Activated T-cell treated with anti-CD3 and anti-CD28 coated beads, Interleukin-2, amount 50 U/mL, for 24 hours (primary cell): ENCODE results near the gene PTPN1.

Experiments used
- DNase-seq: peaks from one replicate; pipeline ENCODE4 v3.0.0-alpha.2; 2020
- H3K27ac Mint-ChIP-seq: 2 replicates; pipeline ENCODE4 v1.8.0; 2020; ENCODE audit warnings: mild to moderate bottlenecking, mixed read lengths
- H3K27me3 Mint-ChIP-seq: 2 replicates; pipeline ENCODE4 v1.8.0; 2020; ENCODE audit warnings: mixed read lengths
- H3K36me3 Mint-ChIP-seq: 2 replicates; pipeline ENCODE4 v1.8.0; 2020; ENCODE audit warnings: low read depth, mixed read lengths
- H3K4me1 Mint-ChIP-seq: 2 replicates; pipeline ENCODE4 v1.8.0; 2020; ENCODE audit warnings: low read depth, mixed read lengths
- H3K4me3 Mint-ChIP-seq: 2 replicates; pipeline ENCODE4 v1.8.0; 2020; ENCODE audit warnings: mild to moderate bottlenecking, moderate library complexity, mixed read lengths
- H3K9me3 Mint-ChIP-seq: 2 replicates; pipeline ENCODE4 v1.8.0; 2020; ENCODE audit warnings: mixed read lengths

Gene PTPN1

GRCh38 chr20:50541606-50542041, 31.4 kb downstream of the PTPN1 start:
- H3K27me3 Mint-ChIP-seq: no peaks in the 10 kb centered on the region
- DNase-seq: no peak
- peak overlapping the region; percentile 61 for H3K27ac Mint-ChIP-seq
- no peak overlapping the region for H3K4me3 Mint-ChIP-seq
- no peaks in the 10 kb centered on the region for H3K9me3 Mint-ChIP-seq
- H3K36me3 Mint-ChIP-seq: peaks cover 56% of the 10 kb centered on the region
- peaks cover 83% of the 10 kb centered on the region for H3K4me1 Mint-ChIP-seq

- H3K4me1 Mint-ChIP-seq: peaks cover 85% of the 10 kb centered on the region
- no peak overlapping the region for H3K4me3 Mint-ChIP-seq
- peak overlapping the region; percentile 27 for H3K27ac Mint-ChIP-seq
- no peak for DNase-seq
- no peaks in the 10 kb centered on the region for H3K27me3 Mint-ChIP-seq
- no peaks in the 10 kb centered on the region for H3K9me3 Mint-ChIP-seq
- peaks cover 64% of the 10 kb centered on the region for H3K36me3 Mint-ChIP-seq
These were observed 33.1 kb downstream of the PTPN1 start for GRCh38 chr20:50543326-50543725.

GRCh38 chr20:50545126-50545525, 34.9 kb downstream of the PTPN1 start:
- peaks cover 85% of the 10 kb centered on the region for H3K4me1 Mint-ChIP-seq
- peaks cover 65% of the 10 kb centered on the region for H3K36me3 Mint-ChIP-seq
- H3K27me3 Mint-ChIP-seq: no peaks in the 10 kb centered on the region
- no peak for DNase-seq
- H3K9me3 Mint-ChIP-seq: no peaks in the 10 kb centered on the region
- peak overlapping the region; percentile 96 for H3K27ac Mint-ChIP-seq
- H3K4me3 Mint-ChIP-seq: no peak overlapping the region

- peak overlapping the region; percentile 72 for H3K4me3 Mint-ChIP-seq
- H3K36me3 Mint-ChIP-seq: peaks cover 50% of the 10 kb centered on the region
- H3K9me3 Mint-ChIP-seq: no peaks in the 10 kb centered on the region
- H3K27me3 Mint-ChIP-seq: no peaks in the 10 kb centered on the region
- DNase-seq: no peak
- H3K27ac Mint-ChIP-seq: peak overlapping the region; percentile 96
- H3K4me1 Mint-ChIP-seq: peaks cover 68% of the 10 kb centered on the region
These were observed 36.6 kb downstream of the PTPN1 start for GRCh38 chr20:50546729-50547314.

- Mint-ChIP-seq H3K4me3 (peak overlapping the region; percentile 21), H3K27me3 (no peaks in the 10 kb centered on the region), H3K9me3 (no peaks in the 10 kb centered on the region), H3K27ac (peak overlapping the region; percentile 96), H3K36me3 (peaks cover 47% of the 10 kb centered on the region), H3K4me1 (peaks cover 58% of the 10 kb centered on the region)
- DNase-seq: no peak
These were observed 37.8 kb downstream of the PTPN1 start for GRCh38 chr20:50547964-50548363.

- Mint-ChIP-seq H3K9me3 (no peaks in the 10 kb centered on the region), H3K36me3 (peaks cover 45% of the 10 kb centered on the region), H3K4me1 (peaks cover 54% of the 10 kb centered on the region), H3K4me3 (peak overlapping the region; percentile 21), H3K27ac (peak overlapping the region; percentile 96), H3K27me3 (no peaks in the 10 kb centered on the region)
- DNase-seq: no peak
These were observed 38.2 kb downstream of the PTPN1 start for GRCh38 chr20:50548396-50548795.

GRCh38 chr20:50550531-50550930, 40.3 kb downstream of the PTPN1 start:
- H3K27me3 Mint-ChIP-seq: no peaks in the 10 kb centered on the region
- peaks cover 40% of the 10 kb centered on the region for H3K4me1 Mint-ChIP-seq
- DNase-seq: no peak
- peaks cover 35% of the 10 kb centered on the region for H3K36me3 Mint-ChIP-seq
- H3K27ac Mint-ChIP-seq: no peak overlapping the region
- no peak overlapping the region for H3K4me3 Mint-ChIP-seq
- no peaks in the 10 kb centered on the region for H3K9me3 Mint-ChIP-seq

- Mint-ChIP-seq H3K27ac (no peak overlapping the region), H3K36me3 (peaks cover 37% of the 10 kb centered on the region), H3K4me3 (peak overlapping the region; percentile 34), H3K4me1 (peaks cover 40% of the 10 kb centered on the region), H3K9me3 (no peaks in the 10 kb centered on the region), H3K27me3 (no peaks in the 10 kb centered on the region)
- DNase-seq: no peak
These were observed 41.1 kb downstream of the PTPN1 start for GRCh38 chr20:50551288-50551687.

GRCh38 chr20:50552979-50553378, 42.8 kb downstream of the PTPN1 start:
- H3K36me3 Mint-ChIP-seq: peaks cover 38% of the 10 kb centered on the region
- no peaks in the 10 kb centered on the region for H3K9me3 Mint-ChIP-seq
- DNase-seq: no peak
- no peak overlapping the region for H3K27ac Mint-ChIP-seq
- no peak overlapping the region for H3K4me3 Mint-ChIP-seq
- H3K4me1 Mint-ChIP-seq: peaks cover 38% of the 10 kb centered on the region
- no peaks in the 10 kb centered on the region for H3K27me3 Mint-ChIP-seq

- Mint-ChIP-seq H3K4me1 (peaks cover 39% of the 10 kb centered on the region), H3K36me3 (peaks cover 40% of the 10 kb centered on the region), H3K4me3 (no peak overlapping the region), H3K9me3 (no peaks in the 10 kb centered on the region), H3K27me3 (no peaks in the 10 kb centered on the region), H3K27ac (no peak overlapping the region)
- DNase-seq: no peak
These were observed 44.8 kb downstream of the PTPN1 start for GRCh38 chr20:50554694-50555579.

GRCh38 chr20:50555662-50556061, 45.5 kb downstream of the PTPN1 start:
- Mint-ChIP-seq H3K27ac (peak overlapping the region; percentile 74), H3K36me3 (peaks cover 42% of the 10 kb centered on the region), H3K4me1 (peaks cover 46% of the 10 kb centered on the region), H3K9me3 (no peaks in the 10 kb centered on the region), H3K4me3 (no peak overlapping the region), H3K27me3 (no peaks in the 10 kb centered on the region)
- DNase-seq: no peak

- Mint-ChIP-seq H3K4me1 (peaks cover 66% of the 10 kb centered on the region), H3K4me3 (no peak overlapping the region), H3K36me3 (peaks cover 58% of the 10 kb centered on the region), H3K27me3 (no peaks in the 10 kb centered on the region), H3K9me3 (no peaks in the 10 kb centered on the region), H3K27ac (peak overlapping the region; percentile 70)
- DNase-seq: no peak
These were observed 47.5 kb downstream of the PTPN1 start for GRCh38 chr20:50557549-50558134.

GRCh38 chr20:50558483-50558925, 48.3 kb downstream of the PTPN1 start:
- peaks cover 2% of the 10 kb centered on the region for H3K9me3 Mint-ChIP-seq
- H3K4me3 Mint-ChIP-seq: peak overlapping the region; percentile 5
- H3K36me3 Mint-ChIP-seq: peaks cover 67% of the 10 kb centered on the region
- H3K27me3 Mint-ChIP-seq: no peaks in the 10 kb centered on the region
- H3K27ac Mint-ChIP-seq: peak overlapping the region; percentile 87
- no peak for DNase-seq
- peaks cover 74% of the 10 kb centered on the region for H3K4me1 Mint-ChIP-seq

- Mint-ChIP-seq H3K4me3 (peak overlapping the region; percentile 74), H3K9me3 (peaks cover 2% of the 10 kb centered on the region)
These were observed 49.0 kb downstream of the PTPN1 start for GRCh38 chr20:50559149-50559548.

More at GRCh38 chr20:50559149-50559548, 49.0 kb downstream of the PTPN1 start:
- H3K27ac Mint-ChIP-seq: peak overlapping the region; percentile 97
- peaks cover 73% of the 10 kb centered on the region for H3K36me3 Mint-ChIP-seq
- H3K27me3 Mint-ChIP-seq: no peaks in the 10 kb centered on the region
- DNase-seq: no peak
- H3K4me1 Mint-ChIP-seq: peaks cover 81% of the 10 kb centered on the region
